ENCODE data around the gene IGLL1.
"Not testable (repeated sequence)": the region's sequence is repeated elsewhere in the genome, so short reads cannot be mapped to it uniquely, and the experiment has no call there.

The IGLL1 gene

GRCh38 chr22:23539135-23539838, 40.8 kb downstream of the IGLL1 start:
- peak; percentile 70 for DNase-seq

GRCh38 chr22:23538696-23539030, 41.4 kb downstream of the IGLL1 start:
- not testable (repeated sequence) for DNase-seq

GRCh38 chr22:23537830-23538695, 42.0 kb downstream of the IGLL1 start:
- not testable (repeated sequence) for DNase-seq

- no peak for DNase-seq
Measured at GRCh38 chr22:23537416-23537815, 42.7 kb downstream of the IGLL1 start.

GRCh38 chr22:23536821-23537345, 43.2 kb downstream of the IGLL1 start:
- DNase-seq = no peak

- DNase-seq = not testable (repeated sequence)
Measured at GRCh38 chr22:23535790-23536661, 44.1 kb downstream of the IGLL1 start.

- no peak for DNase-seq
Measured at GRCh38 chr22:23534851-23535717, 45.0 kb downstream of the IGLL1 start.

- no peak for DNase-seq
Measured at GRCh38 chr22:23534201-23534850, 45.8 kb downstream of the IGLL1 start.

GRCh38 chr22:23533771-23534191, 46.3 kb downstream of the IGLL1 start:
- DNase-seq = no peak

- no peak for DNase-seq
Measured at GRCh38 chr22:23533328-23533762, 46.7 kb downstream of the IGLL1 start.

GRCh38 chr22:23532731-23533130, 47.4 kb downstream of the IGLL1 start:
- DNase-seq = no peak

- no peak for DNase-seq
Measured at GRCh38 chr22:23531966-23532705, 48.0 kb downstream of the IGLL1 start.

GRCh38 chr22:23531283-23531956, 48.7 kb downstream of the IGLL1 start:
- DNase-seq = no peak

GRCh38 chr22:23530766-23531282, 49.3 kb downstream of the IGLL1 start:
- DNase-seq = no peak

- no peak for DNase-seq
Measured at GRCh38 chr22:23530106-23530505, 50.0 kb downstream of the IGLL1 start.

- DNase-seq = no peak
Measured at GRCh38 chr22:23529166-23530103, 50.7 kb downstream of the IGLL1 start.

GRCh38 chr22:23527971-23528740, 51.9 kb downstream of the IGLL1 start:
- no peak for DNase-seq

Measured in NCI-H2029 (cell line).